Muscle layer of colon (tissue), 2 donors: ENCODE measurements around the gene RPP25L.

Experiments
- H3K27ac ChIP-seq: one replicate; pipeline ENCODE4 v1.7.0; 2013; ENCODE audit warnings: low read depth, mild to moderate bottlenecking, low read length, moderate library complexity
- H3K27me3 ChIP-seq, 2 donors: one replicate each; pipeline ENCODE4 v1.7.0; 2013; ENCODE audit warnings: low read length in 2 of 2, mild to moderate bottlenecking in 2 of 2; ENCODE audit not compliant: insufficient read depth in 2 of 2, control insufficient read depth in 1 of 2
- H3K36me3 ChIP-seq: one replicate; pipeline ENCODE4 v1.7.0; 2013; ENCODE audit warnings: mild to moderate bottlenecking, low read length; ENCODE audit not compliant: insufficient read depth
- H3K4me1 ChIP-seq: one replicate; pipeline ENCODE4 v1.7.0; 2013; ENCODE audit warnings: mild to moderate bottlenecking, low read length; ENCODE audit not compliant: insufficient read depth
- H3K4me3 ChIP-seq, 2 donors: one replicate each; pipeline ENCODE4 v1.7.0; 2013; ENCODE audit warnings: low read length in 2 of 2, low read depth in 1 of 2, mild to moderate bottlenecking in 1 of 2, moderate library complexity in 1 of 2
- H3K9ac ChIP-seq: one replicate; pipeline ENCODE4 v1.7.0; 2013; ENCODE audit warnings: low read length
- H3K9me3 ChIP-seq: one replicate; pipeline ENCODE4 v1.7.0; 2013; ENCODE audit warnings: mild to moderate bottlenecking, low read length
- donor health status: abdominal sarcoma.
- donor health status: Adenocarcinoma of cecum.

The RPP25L gene

GRCh38 chr9:34570376-34570775 is 41.5 kb downstream of the RPP25L start:
- Histone ChIP-seq H3K27ac (no peak overlapping the region), H3K9ac (no peak overlapping the region), H3K9me3 (no peaks in the 10 kb centered on the region), H3K4me3 (no peak overlapping the region), H3K27me3 (peaks cover 0 to 15% of the 10 kb centered on the region in 2 donors), H3K4me1 (no peaks in the 10 kb centered on the region), H3K36me3 (no peaks in the 10 kb centered on the region)

DNA sequence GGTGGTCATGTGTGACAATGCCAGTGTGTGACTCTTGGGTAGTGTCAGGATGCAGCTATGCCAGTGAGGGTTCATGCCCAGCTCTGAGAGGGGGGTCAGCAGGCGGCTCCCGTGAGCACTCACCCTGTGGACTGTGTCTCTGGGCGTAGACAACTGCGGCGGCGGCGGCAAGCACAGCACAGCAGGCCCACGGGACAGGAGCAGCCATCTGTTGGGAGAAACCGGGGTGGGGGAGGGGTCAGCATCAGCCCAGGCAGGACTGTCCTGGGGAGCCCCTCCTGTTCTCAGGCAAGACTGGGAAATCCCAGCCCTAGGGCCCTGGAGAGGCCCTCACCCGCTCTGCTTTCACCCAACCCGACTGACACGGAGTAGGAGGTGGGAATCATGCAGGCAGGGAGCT is 43.1 kb downstream of the RPP25L start:
- Histone ChIP-seq H3K27ac (no peak overlapping the region), H3K9ac (no peak overlapping the region), H3K36me3 (no peaks in the 10 kb centered on the region), H3K4me3 (no peak overlapping the region), H3K4me1 (no peaks in the 10 kb centered on the region), H3K27me3 (peaks cover 0 to 20% of the 10 kb centered on the region in 2 donors), H3K9me3 (no peaks in the 10 kb centered on the region)

DNA sequence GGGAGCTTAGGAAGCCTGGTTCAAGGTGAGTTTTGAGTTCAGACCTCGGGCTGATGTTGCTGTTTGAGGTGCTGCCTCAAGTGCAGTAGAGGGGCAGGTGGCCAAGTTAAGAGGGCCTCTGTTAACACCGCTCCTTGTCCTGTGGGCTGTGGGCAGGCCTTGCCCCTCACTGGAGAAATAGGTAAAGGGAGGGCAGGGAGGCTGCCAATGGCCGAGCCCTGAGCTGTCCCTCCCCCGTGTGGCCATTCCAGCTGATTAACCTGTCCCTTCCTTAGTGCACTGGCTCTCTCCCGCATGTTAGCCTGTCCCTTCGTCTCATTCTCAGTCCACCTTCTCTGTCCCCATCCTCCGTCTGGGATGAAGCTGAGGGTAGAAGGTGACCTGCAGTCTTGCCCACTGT is 43.8 kb downstream of the RPP25L start:
- Histone ChIP-seq H3K9me3 (no peaks in the 10 kb centered on the region), H3K27ac (no peak overlapping the region), H3K27me3 (peaks cover 0 to 20% of the 10 kb centered on the region in 2 donors), H3K36me3 (no peaks in the 10 kb centered on the region), H3K9ac (no peak overlapping the region), H3K4me3 (no peak overlapping the region), H3K4me1 (no peaks in the 10 kb centered on the region)

DNA sequence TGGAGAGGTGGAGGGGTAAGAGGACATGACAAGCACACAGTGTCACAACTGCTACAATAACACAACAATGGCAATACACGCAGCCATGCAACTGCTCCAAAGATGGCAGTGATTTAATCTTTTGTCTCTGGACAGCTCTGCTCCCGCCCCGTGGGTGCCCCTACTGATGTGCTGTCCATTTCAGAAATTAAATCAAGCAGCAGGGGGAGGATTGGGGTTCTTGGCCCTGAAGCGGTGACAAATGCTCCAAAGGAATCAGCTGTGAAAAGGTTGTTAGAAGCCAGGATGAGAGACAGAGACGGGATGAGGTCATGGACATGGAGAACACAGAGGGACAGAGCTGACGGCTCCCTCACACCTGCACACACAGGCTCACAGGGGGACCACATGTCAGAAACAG is 44.9 kb downstream of the RPP25L start:
- Histone ChIP-seq H3K4me3 (no peak overlapping the region), H3K9me3 (no peaks in the 10 kb centered on the region), H3K36me3 (no peaks in the 10 kb centered on the region), H3K9ac (no peak overlapping the region), H3K4me1 (no peaks in the 10 kb centered on the region), H3K27me3 (peaks cover 0 to 15% of the 10 kb centered on the region in 2 donors), H3K27ac (no peak overlapping the region)

- peaks cover 0 to 15% of the 10 kb centered on the region in 2 donors for H3K27me3 ChIP-seq
- H3K27ac ChIP-seq: no peak overlapping the region
- H3K9me3 ChIP-seq: no peaks in the 10 kb centered on the region
- H3K9ac ChIP-seq: no peak overlapping the region
- no peaks in the 10 kb centered on the region for H3K36me3 ChIP-seq
- H3K4me3 ChIP-seq: no peak overlapping the region
- H3K4me1 ChIP-seq: no peaks in the 10 kb centered on the region
Measured at GRCh38 chr9:34566322-34566721, 45.6 kb downstream of the RPP25L start.

DNA sequence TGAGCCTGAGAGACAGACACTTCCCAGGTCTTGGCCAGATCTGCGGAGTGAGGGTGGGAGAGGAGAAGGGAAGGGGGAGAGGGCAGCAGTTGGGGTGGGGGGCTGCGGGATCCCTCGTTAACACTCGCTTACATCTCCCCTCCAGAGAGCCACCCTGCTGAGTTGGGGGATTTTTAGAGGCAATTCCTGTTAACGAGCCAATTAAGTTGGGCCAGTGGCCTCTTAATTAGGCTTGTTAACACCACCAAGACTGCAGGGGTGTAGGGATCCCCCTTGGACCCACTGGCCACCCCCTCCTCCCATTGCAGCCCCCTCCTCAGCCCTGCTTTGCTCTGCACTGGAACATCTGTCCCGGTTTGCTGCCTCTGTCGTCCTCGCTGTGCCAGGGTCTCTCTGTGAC is 46.0 kb downstream of the RPP25L start:
- H3K4me3 ChIP-seq: no peak overlapping the region
- H3K9ac ChIP-seq: no peak overlapping the region
- no peaks in the 10 kb centered on the region for H3K9me3 ChIP-seq
- H3K4me1 ChIP-seq: no peaks in the 10 kb centered on the region
- H3K36me3 ChIP-seq: no peaks in the 10 kb centered on the region
- no peak overlapping the region for H3K27ac ChIP-seq
- H3K27me3 ChIP-seq: peaks cover 0 to 17% of the 10 kb centered on the region in 2 donors

DNA sequence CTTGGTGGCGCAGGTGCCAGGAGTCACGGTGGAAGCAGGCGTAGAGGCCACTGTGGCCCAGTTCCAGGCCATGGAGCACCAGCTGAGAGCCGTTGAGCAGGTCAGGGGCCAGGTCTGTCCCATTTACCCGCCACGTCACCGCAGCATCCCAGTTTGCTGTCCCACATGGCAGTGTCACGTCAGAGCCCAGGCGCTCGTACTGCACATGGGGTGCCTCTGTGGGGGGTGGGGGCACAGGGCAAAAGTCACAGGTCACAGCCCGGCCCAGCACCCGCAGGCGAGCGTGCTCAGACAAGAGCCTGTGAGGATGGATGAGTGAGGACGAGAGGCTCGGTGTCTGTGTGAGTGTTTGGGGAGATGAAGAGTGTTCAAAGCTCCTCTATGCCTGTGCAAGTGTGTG is 47.3 kb downstream of the RPP25L start:
- Histone ChIP-seq H3K9me3 (no peaks in the 10 kb centered on the region), H3K27me3 (peaks cover 0 to 24% of the 10 kb centered on the region in 2 donors), H3K36me3 (no peaks in the 10 kb centered on the region), H3K4me3 (no peak overlapping the region), H3K4me1 (peaks cover 10% of the 10 kb centered on the region), H3K9ac (no peak overlapping the region), H3K27ac (no peak overlapping the region)

DNA sequence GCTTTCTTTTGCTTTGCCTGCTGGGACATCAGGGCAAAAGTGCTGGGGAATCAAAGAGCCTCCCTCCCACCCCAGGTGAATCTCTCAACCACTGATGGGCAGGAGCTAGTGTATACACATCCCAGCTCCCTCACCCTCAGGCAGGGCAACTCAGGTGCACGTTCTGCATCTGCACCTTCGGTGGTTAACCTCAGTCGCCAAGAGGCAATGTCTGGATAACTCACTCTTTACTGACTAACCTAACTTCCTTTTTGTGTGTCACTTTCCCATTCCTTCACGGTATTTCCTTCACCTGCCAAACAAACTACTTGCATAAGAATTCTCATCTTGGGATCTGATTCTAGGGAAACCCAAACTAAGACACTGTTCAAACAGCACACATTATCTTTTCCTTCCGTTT is 48.6 kb downstream of the RPP25L start:
- Histone ChIP-seq H3K27me3 (peaks cover 0 to 34% of the 10 kb centered on the region in 2 donors), H3K36me3 (no peaks in the 10 kb centered on the region), H3K4me1 (peaks cover 10% of the 10 kb centered on the region), H3K4me3 (no peak overlapping the region), H3K9ac (no peak overlapping the region), H3K9me3 (no peaks in the 10 kb centered on the region), H3K27ac (no peak overlapping the region)

DNA sequence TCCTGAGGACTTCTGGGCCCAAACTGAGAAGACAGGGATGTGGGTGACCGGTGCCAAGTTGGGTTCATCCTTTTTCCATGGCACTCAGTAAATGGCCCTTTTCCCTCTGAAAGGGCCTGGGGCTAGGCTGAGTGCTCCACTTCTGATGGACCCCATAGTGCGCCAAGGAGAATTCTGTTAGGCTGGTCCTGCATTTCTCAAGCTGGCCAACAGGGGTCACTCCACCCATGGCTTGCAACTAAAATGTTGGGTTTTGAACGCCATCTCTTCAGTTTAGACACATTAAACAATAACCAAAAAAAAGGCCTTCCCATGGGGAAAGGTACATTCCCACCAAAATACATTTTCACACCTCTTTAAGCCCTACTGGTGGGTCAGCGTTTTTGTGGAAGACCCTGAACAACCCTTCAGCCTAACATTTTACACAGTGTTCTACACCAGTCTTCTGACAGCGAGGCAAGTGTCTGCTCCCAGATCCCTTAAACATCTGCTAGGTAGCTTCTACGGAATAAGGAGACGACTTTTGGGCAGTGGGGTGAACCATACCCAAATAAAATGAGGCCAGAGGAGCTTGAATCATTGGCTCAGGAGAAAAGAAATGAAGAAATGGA is 49.7 kb downstream of the RPP25L start:
- H3K36me3 ChIP-seq: no peaks in the 10 kb centered on the region

GRCh38 chr9:34560599-34561214 is 51.2 kb downstream of the RPP25L start:
- no peaks in the 10 kb centered on the region for H3K36me3 ChIP-seq
- H3K27ac ChIP-seq: no peak overlapping the region
- no peaks in the 10 kb centered on the region for H3K9me3 ChIP-seq
- no peak overlapping the region for H3K4me3 ChIP-seq
- no peak overlapping the region for H3K9ac ChIP-seq
- H3K4me1 ChIP-seq: peaks cover 10% of the 10 kb centered on the region
- H3K27me3 ChIP-seq: peaks cover 0 to 43% of the 10 kb centered on the region in 2 donors

More for the DNA sequence above, 49.7 kb downstream of the RPP25L start:
- H3K4me3 ChIP-seq: no peak overlapping the region
- H3K27ac ChIP-seq: no peak overlapping the region
- peaks cover 10% of the 10 kb centered on the region for H3K4me1 ChIP-seq
- no peak overlapping the region for H3K9ac ChIP-seq
- peaks cover 0 to 44% of the 10 kb centered on the region in 2 donors for H3K27me3 ChIP-seq
- H3K9me3 ChIP-seq: no peaks in the 10 kb centered on the region
